ENCODE measurements around the gene IL1RAPL1.

- TF ChIP-seq CTCF (IDR thresholded peaks at IDR 0.05): no peak
- no peak for TF ChIP-seq POLR2A (IDR thresholded peaks at IDR 0.05)
These were observed 165.1 kb downstream of the IL1RAPL1 start for GRCh38 chrX:28752330-28752729.
